AG09309 (cell line): Measurements from ENCODE around the gene CHKA.
A peak's percentile ranks its signal among the peaks of the same experiment; 100 is the strongest.

Experiments used
- DNase-seq: peaks from one replicate; pipeline ENCODE4 v3.0.0-alpha.2; 2010; ENCODE audit warnings: low read depth
- H3K4me3 ChIP-seq: 2 replicates; pipeline ENCODE4 v1.5.1; 2011; ENCODE audit warnings: mild to moderate bottlenecking, low read depth, low read length, moderate library complexity; ENCODE audit not compliant: control insufficient read depth
- TF ChIP-seq, protein P1 (sequence below): IDR thresholded peaks from 2 replicates; pipeline ENCODE4 v1.5.1; 2011; ENCODE audit warnings: mild to moderate bottlenecking, low read depth, low read length, inconsistent platforms; ENCODE audit not compliant: insufficient read depth, control insufficient read depth; ENCODE audit errors: missing control alignments

Gene CHKA

DNA sequence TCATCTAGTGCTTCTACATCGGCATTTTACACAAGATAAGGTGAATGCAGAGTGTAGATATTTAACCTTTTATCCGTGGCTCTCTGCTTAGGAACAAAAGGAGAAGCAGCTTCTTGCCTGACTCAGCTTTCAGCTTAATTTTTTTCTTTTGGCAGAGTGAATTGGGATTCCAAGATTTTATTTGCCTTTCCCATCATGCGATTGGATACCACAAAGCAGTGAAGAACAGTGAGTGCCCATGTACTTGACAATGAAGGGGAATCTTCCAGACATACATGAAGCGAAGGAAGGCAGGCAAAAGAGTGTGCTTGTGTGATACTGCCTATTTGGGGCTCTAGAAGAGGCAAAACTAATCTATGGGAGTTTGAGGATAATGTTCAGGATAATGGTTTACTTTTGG is 17.0 kb upstream of the CHKA start:
- no peak for DNase-seq
- TF ChIP-seq, protein P1, sequence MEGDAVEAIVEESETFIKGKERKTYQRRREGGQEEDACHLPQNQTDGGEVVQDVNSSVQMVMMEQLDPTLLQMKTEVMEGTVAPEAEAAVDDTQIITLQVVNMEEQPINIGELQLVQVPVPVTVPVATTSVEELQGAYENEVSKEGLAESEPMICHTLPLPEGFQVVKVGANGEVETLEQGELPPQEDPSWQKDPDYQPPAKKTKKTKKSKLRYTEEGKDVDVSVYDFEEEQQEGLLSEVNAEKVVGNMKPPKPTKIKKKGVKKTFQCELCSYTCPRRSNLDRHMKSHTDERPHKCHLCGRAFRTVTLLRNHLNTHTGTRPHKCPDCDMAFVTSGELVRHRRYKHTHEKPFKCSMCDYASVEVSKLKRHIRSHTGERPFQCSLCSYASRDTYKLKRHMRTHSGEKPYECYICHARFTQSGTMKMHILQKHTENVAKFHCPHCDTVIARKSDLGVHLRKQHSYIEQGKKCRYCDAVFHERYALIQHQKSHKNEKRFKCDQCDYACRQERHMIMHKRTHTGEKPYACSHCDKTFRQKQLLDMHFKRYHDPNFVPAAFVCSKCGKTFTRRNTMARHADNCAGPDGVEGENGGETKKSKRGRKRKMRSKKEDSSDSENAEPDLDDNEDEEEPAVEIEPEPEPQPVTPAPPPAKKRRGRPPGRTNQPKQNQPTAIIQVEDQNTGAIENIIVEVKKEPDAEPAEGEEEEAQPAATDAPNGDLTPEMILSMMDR: no peak

DNA sequence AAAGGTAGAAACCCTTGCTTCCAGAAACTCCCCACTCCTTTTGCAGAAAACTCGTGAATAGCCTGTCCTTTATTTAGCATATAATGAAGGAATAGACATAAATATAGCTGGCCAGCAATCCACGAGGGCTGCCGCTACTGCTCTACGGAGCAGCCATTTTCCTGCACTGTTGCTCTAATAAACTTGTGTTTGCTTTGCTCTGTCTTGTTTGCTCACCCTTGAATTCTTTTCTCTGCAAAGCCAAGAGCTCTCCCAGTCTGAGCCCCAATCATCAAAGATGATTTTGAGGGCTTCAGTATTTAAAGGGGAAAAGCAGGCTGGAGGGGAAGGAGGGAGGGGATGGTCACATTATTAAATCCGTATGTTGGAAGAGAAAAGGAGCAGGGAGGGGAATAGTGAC is 16.6 kb upstream of the CHKA start:
- TF ChIP-seq, protein P1: no peak
- peak overlapping the region; percentile 5; the same call in 1 of the 2 replicates for H3K4me3 ChIP-seq
- DNase-seq: no peak

More for the DNA sequence above, 17.0 kb upstream of the CHKA start:
- 0 out of 2 replicates have a peak overlapping the region, but pooled peaks have one; percentile 5 for H3K4me3 ChIP-seq

DNA sequence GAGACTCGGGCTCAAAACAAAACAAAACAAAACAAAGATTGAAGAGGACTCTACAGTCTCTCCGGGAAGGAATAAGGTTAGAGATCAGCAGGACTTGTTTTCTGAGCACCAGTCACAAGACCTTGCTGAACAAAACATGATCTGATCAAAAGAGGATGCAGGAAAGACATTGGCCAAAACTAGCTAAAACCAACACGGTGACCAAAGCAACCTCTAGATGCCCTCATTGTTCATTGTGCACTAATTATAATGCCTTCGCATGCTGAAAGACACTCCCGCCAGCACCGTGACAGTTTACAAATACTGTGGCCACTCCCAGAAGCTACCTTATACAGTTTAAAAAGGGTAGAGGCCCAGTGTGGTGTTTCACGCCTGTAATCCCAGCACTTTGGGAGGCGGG is 15.7 kb upstream of the CHKA start:
- no peak overlapping the region for H3K4me3 ChIP-seq
- no peak for DNase-seq
- TF ChIP-seq, protein P1: no peak

DNA sequence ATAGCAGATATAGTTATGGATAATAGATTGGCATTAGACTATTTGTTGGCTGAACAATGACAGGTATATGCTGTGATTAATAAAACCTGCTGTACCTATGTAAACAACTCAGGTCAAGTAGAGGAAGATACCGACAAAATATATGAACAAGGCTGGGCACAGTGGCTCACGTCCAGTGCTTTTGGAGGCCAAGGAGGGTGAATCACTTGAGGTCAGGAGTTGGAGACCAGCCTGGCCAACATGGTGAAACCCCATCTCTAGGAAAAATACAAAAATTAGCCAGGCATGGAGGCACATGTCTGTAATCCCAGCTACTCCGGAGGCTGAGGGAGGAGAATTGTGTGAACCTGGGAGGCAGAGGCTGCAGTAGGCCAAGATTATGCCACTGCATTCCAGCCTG is 14.0 kb upstream of the CHKA start:
- no peak for DNase-seq
- H3K4me3 ChIP-seq: no peak overlapping the region
- TF ChIP-seq, protein P1: no peak

DNA sequence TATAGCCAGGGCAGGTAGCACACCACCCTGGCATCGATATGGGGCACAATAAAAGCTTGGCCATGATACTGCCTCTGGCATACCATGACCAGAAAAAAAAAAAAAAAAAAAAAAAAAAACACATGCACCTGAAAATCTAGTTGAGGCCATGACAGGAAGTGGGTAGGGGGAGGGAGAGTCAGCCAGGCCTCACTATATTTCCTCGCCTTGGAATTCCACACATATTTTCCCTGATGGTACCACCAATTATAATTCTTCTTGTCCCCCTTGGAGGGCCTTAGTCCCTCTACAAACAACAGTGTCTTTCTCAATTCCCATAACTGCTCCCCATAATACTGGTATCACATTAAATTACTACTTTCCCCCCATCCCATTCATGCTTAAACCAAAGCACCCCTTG is 12.6 kb upstream of the CHKA start:
- DNase-seq: no peak
- TF ChIP-seq, protein P1: no peak
- no peak overlapping the region for H3K4me3 ChIP-seq

DNA sequence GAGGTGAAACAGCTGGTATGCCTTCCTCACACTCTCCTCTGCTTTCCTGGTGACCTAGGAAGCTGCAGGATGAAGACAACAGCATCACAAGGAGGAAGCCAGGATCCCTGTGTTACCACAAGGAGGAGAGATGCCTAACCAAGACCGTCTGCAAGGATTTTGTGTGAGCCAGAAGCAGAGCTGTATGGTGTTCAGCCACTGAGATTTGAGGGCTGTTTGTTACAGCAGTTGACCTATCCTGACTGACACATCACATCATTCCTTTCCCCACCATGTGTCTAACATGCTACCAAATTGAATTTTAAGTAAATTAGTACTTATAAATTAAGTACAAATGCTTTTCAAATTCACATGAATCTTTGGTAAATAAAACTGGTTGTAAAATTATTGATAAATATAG is 8.9 kb upstream of the CHKA start:
- TF ChIP-seq, protein P1: no peak
- DNase-seq: no peak
- H3K4me3 ChIP-seq: no peak overlapping the region
